Gastrocnemius medialis (tissue), 4 donors: ENCODE measurements around the gene GTPBP6. TPM values are rescaled to one million over a fixed set of nuclear protein-coding genes. Genes with fewer than 3 reads are reported as not detected.

ENCODE experiments used
- ATAC-seq, 2 donors: fragments of 150-250 bp; one replicate each; pipeline ENCODE4 v1.9.1; 2016
- DNase-seq, 2 donors: peaks; one replicate each; pipeline ENCODE4 v3.0.0-alpha.2; 2019
- H3K27ac ChIP-seq, 4 donors: fragments of 200-600 bp; sonication (generic); 1 replicate in 1 of 4; 2 replicates in 3 of 4; pipeline ENCODE4 v1.5.1; 2016 to 2018; ENCODE audit warnings: mild to moderate bottlenecking in 2 of 4, moderate library complexity in 1 of 4
- H3K27me3 ChIP-seq, 3 donors: fragments of 200-600 bp; sonication (generic) in 2 of 3; 1 replicate in 1 of 3; 2 replicates in 2 of 3; pipeline versions ENCODE4 v1.5.1 to v1.6.0; 2016 to 2019; ENCODE audit warnings: mild to moderate bottlenecking in 1 of 3, moderate library complexity in 1 of 3
- H3K36me3 ChIP-seq, 2 donors: fragments of 200-600 bp; sonication (generic) in 1 of 2; one replicate each; pipeline ENCODE4 v1.5.1; 2017 to 2018
- H3K4me1 ChIP-seq, 2 donors: fragments of 200-600 bp; sonication (generic) in 1 of 2; one replicate each; pipeline ENCODE4 v1.5.1; 2016 to 2017; ENCODE audit warnings: mild to moderate bottlenecking in 2 of 2
- H3K4me3 ChIP-seq, 4 donors: fragments of 200-600 bp; sonication (generic) in 3 of 4; 1 replicate in 1 of 4; 2 replicates in 3 of 4; pipeline ENCODE4 v1.5.1; 2016 to 2019; ENCODE audit warnings: mild to moderate bottlenecking in 2 of 4
- H3K9me3 ChIP-seq, 3 donors: fragments of 200-600 bp; sonication (generic) in 2 of 3; 1 replicate in 1 of 3; 2 replicates in 2 of 3; pipeline ENCODE4 v1.5.1; 2016 to 2019
- CTCF ChIP-seq, 5 experiments: fragments of 450-650 bp in 3 of 5; fragments of 200-600 bp in 2 of 5; sonication (generic) in 2 of 5; IDR thresholded peaks in 4 of 5; conservative IDR thresholded peaks in 1 of 5; 1 replicate in 4 of 5; 2 replicates in 1 of 5; pipeline ENCODE4 v1.5.1; 2016 to 2019; ENCODE audit warnings: antibody characterized with exemption in 5 of 5, mild to moderate bottlenecking in 3 of 5, moderate library complexity in 3 of 5
- POLR2A ChIP-seq, 2 donors: fragments of 450-650 bp; IDR thresholded peaks; one replicate each; pipeline ENCODE4 v1.6.1; 2017; ENCODE audit warnings: antibody characterized with exemption in 2 of 2, mild to moderate bottlenecking in 2 of 2, moderate library complexity in 2 of 2
- in situ Hi-C, 4 donors: fragments of 200-750 bp; cut with MboI; loops; one replicate each; pipeline versions ENCODE4 v1.15.0 to v1.8.0; 2017; ENCODE audit warnings: low sequenced_read_pairs in 4 of 4
- intact Hi-C: fragments of 100-400 bp; cut with DNase I; formaldehyde crosslinking; loops from one replicate; pipeline ENCODE4 v1.15.1; 2023; ENCODE audit warnings: low total_unique reads
- total RNA-seq, 4 donors: library from RNA; depleted of rRNA; stranded (reverse); fragments of >200 nt; gene quantifications; one replicate each; pipeline versions ENCODE4 v1.1.0 to v1.2.3, GENCODE V29; 2016

GTPBP6 gene
- total RNA-seq, 4 donors from 2014 or later = 40.1 to 79.4 (median 46.9) TPM

DNA sequence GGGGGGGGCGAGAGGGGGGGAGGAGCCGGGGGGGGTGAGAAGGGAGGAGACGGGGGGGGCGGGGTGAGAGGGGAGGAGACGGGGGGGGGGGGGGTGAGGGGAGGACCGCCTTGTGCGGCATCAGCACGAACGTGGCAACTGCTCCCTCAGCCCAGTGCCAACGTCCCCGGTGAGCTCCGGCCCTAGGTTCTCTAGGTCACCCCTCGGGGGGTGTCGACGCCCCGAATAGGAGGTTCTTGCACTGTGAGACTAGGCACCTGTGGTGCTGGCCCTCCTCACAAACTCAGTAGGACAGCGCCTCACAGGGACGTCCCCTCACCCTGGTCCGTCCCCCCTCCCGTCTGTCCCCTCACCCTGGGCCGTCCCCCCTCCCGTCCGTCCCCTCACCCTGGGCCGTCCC, 21.5 kb upstream of the GTPBP6 start:
- TF ChIP-seq POLR2A (IDR thresholded peaks at IDR 0.05) = no peak
- TF ChIP-seq CTCF (IDR thresholded peaks at IDR 0.05 in 4 of 5, conservative IDR thresholded peaks at IDR 0.05 in 1 of 5) = no peak
- Histone ChIP-seq H3K4me1 (no peaks in the 10 kb centered on the region), H3K9me3 (no peaks in the 10 kb centered on the region), H3K27ac (no peak overlapping the region), H3K27me3 (no peaks in the 10 kb centered on the region), H3K4me3 (no peak overlapping the region), H3K36me3 (peaks cover 0 to 33% of the 10 kb centered on the region in 2 donors)
- no peak for DNase-seq
- no peak for ATAC-seq
- in situ Hi-C loops = no loop called here
- intact Hi-C loops = no loop called here

GRCh38 chrX:338836-339400, 20.3 kb upstream of the GTPBP6 start:
- DNase-seq (no peak), ATAC-seq (no peak)
- Histone ChIP-seq H3K4me1 (no peaks in the 10 kb centered on the region), H3K27ac (no peak overlapping the region), H3K27me3 (no peaks in the 10 kb centered on the region), H3K9me3 (no peaks in the 10 kb centered on the region), H3K4me3 (no peak overlapping the region), H3K36me3 (peaks cover under 1 to 28% of the 10 kb centered on the region in 2 donors)
- TF ChIP-seq CTCF (IDR thresholded peaks at IDR 0.05 in 4 of 5, conservative IDR thresholded peaks at IDR 0.05 in 1 of 5) = no peak
- TF ChIP-seq POLR2A (IDR thresholded peaks at IDR 0.05) = no peak
- in situ Hi-C loops = no loop called here
- intact Hi-C loops = no loop called here

DNA sequence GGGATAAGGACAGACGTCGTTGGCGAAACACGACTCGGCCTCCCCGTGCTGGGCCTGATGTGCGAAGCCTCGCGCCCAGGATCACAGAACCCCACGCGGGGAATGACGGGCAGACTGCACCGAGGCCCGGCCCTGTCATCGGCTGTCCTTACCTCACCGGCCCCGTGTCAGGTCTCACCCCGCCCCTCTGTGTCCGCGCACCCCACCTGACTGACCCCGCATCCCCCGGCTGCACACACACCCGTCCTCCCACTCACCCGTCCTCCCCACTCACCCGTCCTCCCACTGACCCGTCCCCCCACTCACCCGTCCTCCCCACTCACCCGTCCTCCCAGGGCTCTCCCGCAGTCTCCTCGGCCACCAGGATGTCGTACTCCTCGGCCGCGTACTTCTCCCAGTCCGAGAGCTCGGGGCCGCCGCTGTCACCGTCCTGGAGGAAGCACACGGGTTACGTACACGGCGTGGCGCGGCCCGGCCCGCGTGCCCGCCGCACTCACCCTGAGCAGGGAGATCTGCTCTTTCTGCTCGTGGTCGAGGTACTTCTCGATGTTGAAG, 19.8 kb upstream of the GTPBP6 start:
- H3K27ac ChIP-seq = no peak overlapping the region
- H3K9me3 ChIP-seq = no peaks in the 10 kb centered on the region
- H3K27me3 ChIP-seq = no peaks in the 10 kb centered on the region
- no peak for ATAC-seq
- in situ Hi-C loops = no loop called here
- H3K36me3 ChIP-seq = peaks cover 5 to 34% of the 10 kb centered on the region in 2 donors
- H3K4me1 ChIP-seq = no peaks in the 10 kb centered on the region
- DNase-seq = no peak
- no peak overlapping the region for H3K4me3 ChIP-seq
- TF ChIP-seq POLR2A (IDR thresholded peaks at IDR 0.05) (no peak), CTCF (IDR thresholded peaks at IDR 0.05 in 4 of 5, conservative IDR thresholded peaks at IDR 0.05 in 1 of 5) (no peak)
- intact Hi-C loops = no loop called here

- DNase-seq = no peak
Measured at GRCh38 chrX:337331-337831, 18.8 kb upstream of the GTPBP6 start.

More at GRCh38 chrX:337331-337831, 18.8 kb upstream of the GTPBP6 start:
- H3K9me3 ChIP-seq = no peaks in the 10 kb centered on the region
- H3K36me3 ChIP-seq = peaks cover 5 to 41% of the 10 kb centered on the region in 2 donors
- in situ Hi-C loops = no loop called here
- no peak overlapping the region for H3K4me3 ChIP-seq
- intact Hi-C loops = no loop called here
- H3K4me1 ChIP-seq = no peaks in the 10 kb centered on the region
- ATAC-seq = no peak
- H3K27ac ChIP-seq = no peak overlapping the region
- no peaks in the 10 kb centered on the region for H3K27me3 ChIP-seq
- TF ChIP-seq CTCF (IDR thresholded peaks at IDR 0.05 in 4 of 5, conservative IDR thresholded peaks at IDR 0.05 in 1 of 5) (no peak), POLR2A (IDR thresholded peaks at IDR 0.05) (no peak)
